A549 (cell line): ENCODE results near the gene CXXC1. TPM values are rescaled to one million over a fixed set of nuclear protein-coding genes. Genes with fewer than 3 reads are reported as not detected.
A peak's percentile ranks its signal among the peaks of the same experiment; 100 is the strongest.
"Not testable (repeated sequence)": the region's sequence is repeated elsewhere in the genome, so short reads cannot be mapped to it uniquely, and the experiment has no call there.

Source experiments
- ATAC-seq, 2 experiments: fragments of 200-7000 bp in 1 of 2; fragments of >200 bp in 1 of 2; cut with Nextera tagmentation in 1 of 2; cut with Tn5 transposase in 1 of 2; 3 replicates each; pipeline versions ENCODE4 v1.8.0 to v1.9.1; 2018 to 2020; ENCODE audit warnings: mild to moderate bottlenecking in 1 of 2, moderate library complexity in 1 of 2
- CTCF ChIA-PET: fragments of 300-600 bp; sonication (Branson Sonifier 250); formaldehyde crosslinking; extraction: SDS; loops from one replicate; lab custom pipeline; 2021; ENCODE audit warnings: antibody characterized with exemption, inconsistent platforms; lab: Yijun Ruan, JAX
- POLR2A ChIA-PET: fragments of 350-600 bp; formaldehyde crosslinking; extraction: SDS; loops from one replicate; lab custom pipeline; 2021; ENCODE audit warnings: antibody characterized with exemption, inconsistent platforms; lab: Yijun Ruan, JAX
- DNase-seq, 2 experiments: peaks; one replicate each; pipeline versions ENCODE4 v3.0.0 to v3.0.0-alpha.2; 2011 to 2016; ENCODE audit warnings: low read depth in 1 of 2, low spot score in 1 of 2
- FAIRE-seq: peaks from 2 replicates; lab custom pipeline; 2011; peaks lifted over from hg19 to GRCh38; lab: Jason Lieb, UNC
- H3K27ac ChIP-seq, 2 experiments: fragments of >200 bp; sonication (Bioruptor Twin); formaldehyde crosslinking; 3 replicates each; pipeline ENCODE4 v1.5.1; 2016 to 2017
- H3K4me1 ChIP-seq: fragments of >200 bp; sonication (Bioruptor Twin); formaldehyde crosslinking; 3 replicates; pipeline ENCODE4 v1.6.1; 2016
- H3K4me2 ChIP-seq: fragments of >200 bp; sonication (Bioruptor Twin); formaldehyde crosslinking; 3 replicates; pipeline ENCODE4 v1.6.1; 2016
- H3K4me3 ChIP-seq: fragments of >200 bp; sonication (Bioruptor Twin); formaldehyde crosslinking; 3 replicates; pipeline ENCODE4 v1.5.1; 2016
- H3K9me3 ChIP-seq: fragments of >200 bp; sonication (Bioruptor Twin); formaldehyde crosslinking; 3 replicates; pipeline ENCODE4 v1.6.1; 2016
- CBX8 ChIP-seq: fragments of 200-600 bp; sonication (generic); IDR thresholded peaks from 2 replicates; pipeline ENCODE4 v1.6.1; 2016
- CEBPB ChIP-seq, 2 experiments: fragments of >200 bp in 1 of 2; sonication (Bioruptor Twin) in 1 of 2; formaldehyde crosslinking in 1 of 2; IDR thresholded peaks; 2 replicates each; pipeline ENCODE4 v1.6.1; 2012 to 2016
- CHD2 ChIP-seq: fragments of 150-350 bp; IDR thresholded peaks from 2 replicates; pipeline ENCODE4 v1.6.1; 2014; ENCODE audit warnings: low read length; ENCODE audit not compliant: partially characterized antibody
- ELK1 ChIP-seq: fragments of 150-350 bp; IDR thresholded peaks from 2 replicates; pipeline ENCODE4 v1.6.1; 2014; ENCODE audit warnings: low read depth, mild to moderate bottlenecking, low read length
- ESRRA ChIP-seq: fragments of 150-350 bp; IDR thresholded peaks from 2 replicates; pipeline ENCODE4 v1.6.1; 2014; ENCODE audit warnings: mild to moderate bottlenecking, low read length, borderline replicate concordance
- GATA3 ChIP-seq: IDR thresholded peaks from 2 replicates; pipeline ENCODE4 v1.6.1; 2012; ENCODE audit warnings: borderline replicate concordance
- HES2 ChIP-seq: fragments of >200 bp; sonication (Bioruptor Twin); formaldehyde crosslinking; IDR thresholded peaks from 2 replicates; pipeline ENCODE4 v1.6.1; 2016
- HEYL ChIP-seq: fragments of 250-450 bp; sonication (Bioruptor Pico); IDR thresholded peaks from 2 replicates; pipeline ENCODE4 v1.8.0; 2021; ENCODE audit warnings: mild to moderate bottlenecking, moderate library complexity
- HOXB5 ChIP-seq: fragments of 250-450 bp; sonication (Bioruptor Pico); IDR thresholded peaks from 2 replicates; pipeline ENCODE4 v1.5.0; 2020; ENCODE audit warnings: mild to moderate bottlenecking, moderate library complexity
- JUN ChIP-seq, 2 experiments: fragments of >200 bp; sonication (Bioruptor Twin); formaldehyde crosslinking; IDR thresholded peaks; 2 replicates in 1 of 2; 3 replicates in 1 of 2; pipeline ENCODE4 v1.6.1; 2016 to 2017
- KDM1A ChIP-seq: fragments of 200-600 bp; sonication (generic); IDR thresholded peaks from 2 replicates; pipeline ENCODE4 v1.6.1; 2016; ENCODE audit warnings: low read depth, mild to moderate bottlenecking
- MAFK ChIP-seq: fragments of 450-650 bp; IDR thresholded peaks from 2 replicates; pipeline ENCODE4 v1.6.1; 2014; ENCODE audit not compliant: partially characterized antibody
- POLR2AphosphoS2 ChIP-seq: conservative IDR thresholded peaks from 2 replicates; pipeline ENCODE4 v1.6.1; 2012; ENCODE audit warnings: low read length, improper control_type of control experiment, inconsistent platforms
- REST ChIP-seq: fragments of 200-600 bp; sonication (generic); IDR thresholded peaks from 2 replicates; pipeline ENCODE4 v1.6.1; 2016; ENCODE audit warnings: antibody characterized with exemption, mild to moderate bottlenecking, moderate library complexity
- RFX5 ChIP-seq: fragments of 450-650 bp; IDR thresholded peaks from 2 replicates; pipeline ENCODE4 v1.7.1; 2014; ENCODE audit warnings: antibody characterized with exemption, mild to moderate bottlenecking, moderate library complexity
- RNF2 ChIP-seq: fragments of 200-600 bp; sonication (generic); IDR thresholded peaks from 2 replicates; pipeline ENCODE4 v1.6.1; 2016; ENCODE audit warnings: low read depth, mild to moderate bottlenecking, antibody characterized with exemption, moderate library complexity, borderline replicate concordance
- ZSCAN20 ChIP-seq: fragments of 250-450 bp; sonication (Bioruptor Pico); IDR thresholded peaks from 2 replicates; pipeline ENCODE4 v1.8.0; 2022; ENCODE audit warnings: mild to moderate bottlenecking, moderate library complexity
- WGBS: methylation state at CpG from one replicate; pipeline ENCODE4 v1.1.6; 2017; ENCODE audit errors: missing lambda C conversion rate; 5-methylcytosine and 5-hydroxymethylcytosine counted together
- polyA plus RNA-seq, 4 experiments: library from polyadenylated mRNA; depleted of rRNA in 3 of 4; stranded (reverse); fragments of >200 nt; fragmentation: RNase III in 1 of 4; extraction: RNeasy Plus Mini Kit Qiagen cat#74134 plus additional on column Dnase treatment in 1 of 4; gene quantifications; 2 replicates in 3 of 4; 3 replicates in 1 of 4; pipeline ENCODE4 v1.2.3, GENCODE V29; 2011 to 2017

CXXC1 gene
- polyA plus RNA-seq, 2 of the 4 experiments (the other 2 are of a cell fraction) = 21.2 to 54.3 TPM

DNA sequence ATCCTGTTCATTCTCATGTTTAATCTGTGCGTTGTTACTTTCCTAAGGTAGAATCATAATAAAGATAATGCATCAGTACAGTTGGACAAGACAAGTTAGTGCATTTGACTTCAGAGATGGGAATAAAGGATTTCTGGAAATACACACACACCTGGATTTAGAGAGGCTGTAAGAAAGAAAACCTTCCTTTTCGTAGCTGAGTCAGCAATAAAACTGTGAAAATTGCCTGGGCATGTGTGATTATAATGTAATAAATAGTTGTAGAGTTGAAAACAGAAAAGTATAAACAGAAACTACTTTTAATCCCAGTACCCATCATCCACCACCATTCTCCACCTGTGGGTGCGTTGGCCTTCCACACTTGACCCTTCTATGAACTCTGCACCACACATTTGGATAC, 36.6 kb downstream of the CXXC1 start:
- TF ChIP-seq JUN (IDR thresholded peaks at IDR 0.05) (no peak), CHD2 (no peak), RNF2 (no peak), HOXB5 (CRISPR knock-in tag) (no peak), MAFK (peak; percentile 88), RFX5 (no peak)
- Histone ChIP-seq H3K27ac (no peak overlapping the region), H3K4me2 (no peak overlapping the region), H3K9me3 (no peaks in the 10 kb centered on the region), H3K4me1 (no peaks in the 10 kb centered on the region), H3K4me3 (no peak overlapping the region)
- ATAC-seq (no peak), FAIRE-seq (no peak), DNase-seq (no peak)
- POLR2A ChIA-PET = no interaction called here
- CTCF ChIA-PET = no interaction called here
- 45% methylated on average over 3 of the region's 3 CpGs for WGBS

DNA sequence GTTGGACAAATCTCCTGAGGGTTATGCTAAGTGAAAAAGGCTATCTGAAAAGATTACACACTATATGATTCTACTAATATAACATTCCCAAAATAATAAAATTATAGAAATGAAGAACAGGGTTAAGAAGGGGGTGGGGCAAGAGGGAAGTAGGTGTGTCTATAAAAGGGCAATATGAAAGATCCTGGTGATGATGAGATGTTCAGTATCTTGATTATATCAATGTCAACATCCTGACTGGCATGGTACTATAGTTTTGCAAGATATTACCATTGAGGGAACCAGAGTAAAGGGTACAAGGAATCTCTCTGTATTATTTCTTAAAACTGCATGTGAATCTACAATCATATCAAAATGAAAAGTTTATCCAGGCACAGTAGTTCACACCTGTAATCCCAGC, 37.9 kb downstream of the CXXC1 start:
- Histone ChIP-seq H3K4me2 (no peak overlapping the region), H3K27ac (no peak overlapping the region), H3K9me3 (no peaks in the 10 kb centered on the region), H3K4me1 (no peaks in the 10 kb centered on the region), H3K4me3 (no peak overlapping the region)
- DNase-seq = no peak
- ChIA-PET CTCF (no interaction called here), POLR2A (no interaction called here)
- no peak for FAIRE-seq
- no peak for TF ChIP-seq ZSCAN20
- no peak for TF ChIP-seq HOXB5 (CRISPR knock-in tag)
- TF ChIP-seq CBX8 = no peak
- no peak for TF ChIP-seq REST
- TF ChIP-seq HEYL (CRISPR knock-in tag) = no peak
- TF ChIP-seq ELK1 = no peak
- no peak for TF ChIP-seq GATA3
- no peak for TF ChIP-seq POLR2AphosphoS2
- no peak for TF ChIP-seq HES2
- ATAC-seq = no peak

- Histone ChIP-seq H3K27ac (no peak overlapping the region), H3K9me3 (no peaks in the 10 kb centered on the region), H3K4me3 (no peak overlapping the region)
- no peak for TF ChIP-seq ESRRA
- TF ChIP-seq KDM1A = no peak
- no peak for TF ChIP-seq CEBPB (IDR thresholded peaks at IDR 0.05)
- TF ChIP-seq, all 56 proteins: peak for 0
- no peak for DNase-seq
- ChIA-PET POLR2A (no interaction called here), CTCF (no interaction called here)
- no peak for ATAC-seq
- no peak for FAIRE-seq
- H3K4me2 ChIP-seq = no peak overlapping the region
- no peaks in the 10 kb centered on the region for H3K4me1 ChIP-seq
Measured at GRCh38 chr18:50247561-50247960, 39.9 kb downstream of the CXXC1 start.

GRCh38 chr18:50241768-50242167, 45.7 kb downstream of the CXXC1 start:
- FAIRE-seq, DNase-seq, H3K4me3 ChIP-seq, H3K27ac ChIP-seq, ATAC-seq, H3K4me1 ChIP-seq, POLR2A ChIA-PET, H3K9me3 ChIP-seq, H3K4me2 ChIP-seq: not testable (repeated sequence)
- CTCF ChIA-PET = interaction anchor here (2.2 kb wide), 1 partner anchor 115 kb away, joined by 6 read pairs; no protein-coding TSS in a partner anchor
- 44% methylated on average over 8 of the region's 8 CpGs for WGBS
